MG63 (cell line): ENCODE results near the gene R3HDM4. TPM values are rescaled to one million over a fixed set of nuclear protein-coding genes. Genes with fewer than 3 reads are reported as not detected.
A peak's percentile ranks its signal among the peaks of the same experiment; 100 is the strongest.
"Not testable (repeated sequence)": the region's sequence is repeated elsewhere in the genome, so short reads cannot be mapped to it uniquely, and the experiment has no call there.

ENCODE experiments used
- DNase-seq: peaks from one replicate; pipeline ENCODE4 v3.0.0-alpha.2; 2020
- H3K27me3 ChIP-seq: fragments of 250-450 bp; sonication (Bioruptor Pico); 2 replicates; pipeline ENCODE4 v1.5.1; 2020; ENCODE audit warnings: mild to moderate bottlenecking, moderate library complexity
- H3K36me3 ChIP-seq: fragments of 250-450 bp; sonication (Bioruptor Pico); 2 replicates; pipeline ENCODE4 v1.5.1; 2020; ENCODE audit warnings: mild to moderate bottlenecking, moderate library complexity
- H3K4me3 ChIP-seq: fragments of 250-450 bp; sonication (Bioruptor Pico); 2 replicates; pipeline ENCODE4 v1.5.1; 2020; ENCODE audit warnings: mild to moderate bottlenecking, moderate library complexity
- H3K9me3 ChIP-seq: fragments of 250-450 bp; sonication (Bioruptor Pico); 2 replicates; pipeline ENCODE4 v1.5.1; 2020; ENCODE audit warnings: mild to moderate bottlenecking, moderate library complexity
- total RNA-seq: library from RNA; depleted of rRNA; stranded (reverse); fragments of >200 nt; shearing (Covaris generic); gene quantifications from 2 replicates; pipeline ENCODE4 v1.2.3, GENCODE V29; 2014; ENCODE audit warnings: low replicate concordance

Gene R3HDM4
- total RNA-seq, 1 experiment from 2014 or later = 9.5 TPM

- Histone ChIP-seq H3K36me3 (peaks cover 5% of the 10 kb centered on the region; the same call in 1 of the 2 replicates), H3K27me3 (no peaks in the 10 kb centered on the region), H3K4me3 (no peak overlapping the region), H3K9me3 (no peaks in the 10 kb centered on the region)
- DNase-seq = no peak
Observed at GRCh38 chr19:867301-867793, 45.7 kb downstream of the R3HDM4 start.

GRCh38 chr19:866769-867300 lies 46.2 kb downstream of the R3HDM4 start:
- Histone ChIP-seq H3K4me3 (no peak overlapping the region), H3K36me3 (peaks cover 5% of the 10 kb centered on the region; the same call in 1 of the 2 replicates), H3K27me3 (no peaks in the 10 kb centered on the region), H3K9me3 (no peaks in the 10 kb centered on the region)
- no peak for DNase-seq

DNA sequence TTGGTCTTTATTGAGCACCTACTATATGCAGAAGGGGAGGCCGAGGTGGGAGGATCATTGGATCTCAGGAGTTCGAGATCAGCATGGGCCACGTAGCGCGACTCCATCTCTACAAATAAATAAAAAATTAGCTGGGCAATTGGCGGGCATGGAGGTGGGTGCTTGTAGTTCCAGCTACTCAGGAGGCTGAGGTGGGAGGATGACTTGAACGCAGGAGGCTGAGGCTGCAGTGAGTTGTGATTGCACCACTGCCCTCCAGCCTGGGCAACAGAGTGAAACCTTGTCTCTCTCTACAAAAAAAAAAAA lies 49.8 kb downstream of the R3HDM4 start:
- no peaks in the 10 kb centered on the region for H3K36me3 ChIP-seq
- DNase-seq = no peak
- H3K9me3 ChIP-seq = no peaks in the 10 kb centered on the region
- no peak overlapping the region for H3K4me3 ChIP-seq
- no peaks in the 10 kb centered on the region; the same call in 1 of the 2 replicates for H3K27me3 ChIP-seq

GRCh38 chr19:862581-863314 lies 50.3 kb downstream of the R3HDM4 start:
- Histone ChIP-seq H3K27me3 (no peaks in the 10 kb centered on the region; the same call in 1 of the 2 replicates), H3K4me3 (no peak overlapping the region), H3K9me3 (no peaks in the 10 kb centered on the region), H3K36me3 (no peaks in the 10 kb centered on the region)
- peak; percentile 40 for DNase-seq

GRCh38 chr19:861756-862580 lies 51.1 kb downstream of the R3HDM4 start:
- Histone ChIP-seq H3K9me3 (no peaks in the 10 kb centered on the region), H3K4me3 (no peak overlapping the region), H3K36me3 (no peaks in the 10 kb centered on the region), H3K27me3 (no peaks in the 10 kb centered on the region; the same call in 1 of the 2 replicates)
- DNase-seq = no peak

GRCh38 chr19:861141-861755 lies 51.8 kb downstream of the R3HDM4 start:
- H3K36me3 ChIP-seq = no peaks in the 10 kb centered on the region
- no peaks in the 10 kb centered on the region for H3K9me3 ChIP-seq
- H3K27me3 ChIP-seq = no peaks in the 10 kb centered on the region; the same call in 1 of the 2 replicates
- DNase-seq = no peak
- H3K4me3 ChIP-seq = no peak overlapping the region

DNA sequence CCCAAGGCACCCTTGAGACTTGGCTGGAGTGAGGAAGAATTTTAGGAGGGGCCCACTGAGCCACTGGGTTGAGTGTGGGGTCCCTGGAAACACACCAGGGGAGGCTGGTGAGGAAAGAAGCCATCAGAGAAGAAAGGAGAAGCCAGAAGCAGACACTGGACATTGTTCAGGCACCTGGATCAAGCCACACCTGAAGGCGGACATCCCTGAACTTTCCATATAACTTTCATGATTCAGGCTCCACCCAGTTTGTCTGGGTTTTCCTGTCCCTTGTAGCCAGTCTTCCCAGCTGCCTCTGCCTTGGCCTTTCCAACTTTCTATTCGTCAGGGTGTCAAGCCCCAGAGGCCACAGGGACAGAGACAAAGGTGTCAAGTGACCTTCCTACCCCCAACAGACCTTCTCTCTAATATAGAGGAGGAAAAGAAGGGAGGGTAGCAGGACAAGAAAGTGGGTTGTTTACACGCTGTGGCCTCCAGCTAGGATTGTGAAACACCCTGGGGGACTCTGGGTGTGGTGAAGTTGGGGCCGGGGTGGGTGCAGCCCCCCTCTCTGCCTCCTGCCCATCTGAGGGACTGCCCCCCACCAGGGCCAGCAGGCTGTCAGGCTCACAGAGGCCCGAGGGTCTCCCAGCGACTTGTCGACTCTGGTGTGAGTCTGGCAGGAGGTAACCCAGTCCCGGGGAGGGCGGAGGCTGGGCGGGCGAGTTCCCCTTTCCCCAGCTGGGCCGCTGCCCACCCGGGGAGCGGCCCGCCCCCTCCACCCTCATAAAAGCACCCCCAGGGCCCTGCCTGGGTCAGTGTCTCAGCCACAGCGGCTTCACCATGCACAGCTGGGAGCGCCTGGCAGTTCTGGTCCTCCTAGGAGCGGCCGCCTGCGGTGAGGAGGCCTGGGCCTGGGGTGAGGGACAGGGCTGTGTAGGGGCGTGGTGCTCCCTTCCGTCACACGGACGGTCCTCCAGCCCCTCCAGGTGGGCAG lies 53.9 kb downstream of the R3HDM4 start, which contains the start of gene CFD:
TSS of gene CFD (plus strand) at position 797 of the 976 bp plus-strand sequence. CDS start at position 823, 26 bp downstream.
- DNase-seq = no peak
- Histone ChIP-seq H3K4me3 (no peak within 1 kb of the TSS), H3K36me3 (no peaks in the 10 kb centered on the region), H3K9me3 (no peaks in the 10 kb centered on the region), H3K27me3 (no peaks in the 10 kb centered on the region; the same call in 1 of the 2 replicates)

GRCh38 chr19:858284-858683 lies 54.7 kb downstream of the R3HDM4 start:
- no peak overlapping the region for H3K4me3 ChIP-seq
- H3K27me3 ChIP-seq = no peaks in the 10 kb centered on the region; the same call in 1 of the 2 replicates
- no peaks in the 10 kb centered on the region for H3K36me3 ChIP-seq
- no peak for DNase-seq
- H3K9me3 ChIP-seq = no peaks in the 10 kb centered on the region

DNA sequence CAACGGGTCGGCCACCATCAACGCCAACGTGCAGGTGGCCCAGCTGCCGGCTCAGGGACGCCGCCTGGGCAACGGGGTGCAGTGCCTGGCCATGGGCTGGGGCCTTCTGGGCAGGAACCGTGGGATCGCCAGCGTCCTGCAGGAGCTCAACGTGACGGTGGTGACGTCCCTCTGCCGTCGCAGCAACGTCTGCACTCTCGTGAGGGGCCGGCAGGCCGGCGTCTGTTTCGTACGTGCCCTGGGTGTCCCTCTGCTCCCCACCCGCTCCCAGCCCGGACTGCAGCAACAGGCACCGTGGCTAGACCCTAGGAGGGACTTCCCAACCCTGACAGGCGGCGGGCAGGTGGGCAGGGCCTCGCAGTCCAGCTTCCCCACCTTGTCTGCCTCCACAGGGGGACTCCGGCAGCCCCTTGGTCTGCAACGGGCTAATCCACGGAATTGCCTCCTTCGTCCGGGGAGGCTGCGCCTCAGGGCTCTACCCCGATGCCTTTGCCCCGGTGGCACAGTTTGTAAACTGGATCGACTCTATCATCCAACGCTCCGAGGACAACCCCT lies 57.4 kb downstream of the R3HDM4 start:
- no peaks in the 10 kb centered on the region for H3K9me3 ChIP-seq
- H3K27me3 ChIP-seq = no peaks in the 10 kb centered on the region; the same call in 1 of the 2 replicates
- H3K4me3 ChIP-seq = no peak overlapping the region
- no peaks in the 10 kb centered on the region for H3K36me3 ChIP-seq
- no peak for DNase-seq

- H3K27me3 ChIP-seq = no peaks in the 10 kb centered on the region
- no peaks in the 10 kb centered on the region for H3K9me3 ChIP-seq
- H3K36me3 ChIP-seq = no peaks in the 10 kb centered on the region
- no peak for DNase-seq
- no peak overlapping the region for H3K4me3 ChIP-seq
Observed at GRCh38 chr19:855142-855541, 57.9 kb downstream of the R3HDM4 start.

- Histone ChIP-seq H3K9me3 (no peaks in the 10 kb centered on the region), H3K27me3 (no peaks in the 10 kb centered on the region), H3K36me3 (no peaks in the 10 kb centered on the region), H3K4me3 (no peak overlapping the region)
- DNase-seq = no peak
Observed at GRCh38 chr19:854549-854948, 58.5 kb downstream of the R3HDM4 start.

DNA sequence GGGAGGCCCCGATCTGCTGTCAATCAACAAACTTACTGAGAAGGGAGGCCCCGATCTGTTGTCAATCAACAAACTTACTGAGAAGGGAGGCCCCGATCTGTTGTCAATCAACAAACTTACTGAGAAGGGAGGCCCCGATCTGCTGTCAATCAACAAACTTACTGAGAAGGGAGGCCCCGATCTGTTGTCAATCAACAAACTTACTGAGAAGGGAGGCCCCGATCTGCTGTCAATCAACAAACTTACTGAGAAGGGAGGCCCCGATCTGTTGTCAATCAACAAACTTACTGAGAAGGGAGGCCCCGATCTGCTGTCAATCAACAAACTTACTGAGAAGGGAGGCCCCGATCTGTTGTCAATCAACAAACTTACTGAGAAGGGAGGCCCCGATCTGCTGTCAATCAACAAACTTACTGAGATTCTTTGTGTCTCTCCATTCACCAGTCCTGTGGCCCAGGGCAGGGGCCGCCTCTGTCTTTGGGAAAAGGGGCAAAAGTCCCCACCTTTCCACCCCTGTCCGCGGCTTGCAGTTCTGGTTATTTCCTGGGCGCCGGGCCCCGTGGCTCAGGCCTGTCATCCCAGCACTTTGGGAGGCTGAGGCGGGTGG lies 59.3 kb downstream of the R3HDM4 start:
- H3K9me3 ChIP-seq, H3K27me3 ChIP-seq, H3K36me3 ChIP-seq, H3K4me3 ChIP-seq, DNase-seq: not testable (repeated sequence)

- Histone ChIP-seq H3K36me3 (no peaks in the 10 kb centered on the region), H3K4me3 (no peak overlapping the region)
Observed at GRCh38 chr19:853014-853585, 59.9 kb downstream of the R3HDM4 start.

DNA sequence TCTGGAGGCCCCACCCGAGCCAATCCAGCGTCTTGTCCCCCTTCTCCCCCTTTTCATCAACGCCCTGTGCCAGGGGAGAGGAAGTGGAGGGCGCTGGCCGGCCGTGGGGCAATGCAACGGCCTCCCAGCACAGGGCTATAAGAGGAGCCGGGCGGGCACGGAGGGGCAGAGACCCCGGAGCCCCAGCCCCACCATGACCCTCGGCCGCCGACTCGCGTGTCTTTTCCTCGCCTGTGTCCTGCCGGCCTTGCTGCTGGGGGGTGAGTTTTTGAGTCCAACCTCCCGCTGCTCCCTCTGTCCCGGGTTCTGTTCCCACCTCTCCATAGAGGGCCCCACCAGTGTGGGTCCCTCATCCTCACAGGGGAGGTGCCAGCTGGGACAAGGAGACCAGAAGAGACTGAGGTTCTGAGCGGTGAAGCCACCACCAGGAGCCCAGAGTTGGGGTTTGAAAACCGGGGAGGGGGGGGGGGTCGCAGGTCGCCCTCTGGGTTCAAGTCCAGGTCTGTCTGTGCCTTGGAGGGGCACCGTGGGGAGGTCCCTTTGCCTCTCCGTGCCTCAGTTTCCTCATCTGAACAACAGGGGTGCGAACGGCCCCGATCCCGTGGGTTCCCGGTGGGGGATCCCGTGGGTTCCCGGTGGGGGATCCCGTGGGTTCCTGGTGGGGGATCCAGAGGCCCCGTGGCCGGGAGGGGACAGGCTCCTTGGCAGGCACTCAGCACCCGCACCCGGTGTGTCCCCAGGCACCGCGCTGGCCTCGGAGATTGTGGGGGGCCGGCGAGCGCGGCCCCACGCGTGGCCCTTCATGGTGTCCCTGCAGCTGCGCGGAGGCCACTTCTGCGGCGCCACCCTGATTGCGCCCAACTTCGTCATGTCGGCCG lies 60.6 kb downstream of the R3HDM4 start, which contains the start of gene ELANE:
TSS of gene ELANE (plus strand) at position 168 of the 878 bp plus-strand sequence. CDS start at position 194, 26 bp downstream.
- H3K9me3 ChIP-seq = no peaks in the 10 kb centered on the region
- DNase-seq = no peak
- H3K27me3 ChIP-seq = no peaks in the 10 kb centered on the region
- no peak within 1 kb of the TSS for H3K4me3 ChIP-seq
- no peaks in the 10 kb centered on the region for H3K36me3 ChIP-seq

More at GRCh38 chr19:853014-853585, 59.9 kb downstream of the R3HDM4 start:
- H3K27me3 ChIP-seq = no peaks in the 10 kb centered on the region
- no peaks in the 10 kb centered on the region for H3K9me3 ChIP-seq
- no peak for DNase-seq
